Endothelial cell (in vitro differentiated cells): ENCODE measurements around the gene USP35. TPM values are rescaled to one million over a fixed set of nuclear protein-coding genes. Genes with fewer than 3 reads are reported as not detected.

Experiments
- DNase-seq: peaks from one replicate; pipeline ENCODE4 v3.0.0; 2021; ENCODE audit warnings: low spot score
- H3K27ac Mint-ChIP-seq: one replicate; pipeline ENCODE4 v1.8.0; 2021; ENCODE audit warnings: mixed read lengths, inconsistent platforms; ENCODE audit not compliant: unreplicated experiment
- H3K27me3 Mint-ChIP-seq: one replicate; pipeline ENCODE4 v1.8.0; 2021; ENCODE audit warnings: mild to moderate bottlenecking, moderate library complexity, mixed read lengths, inconsistent platforms; ENCODE audit not compliant: unreplicated experiment
- H3K36me3 Mint-ChIP-seq: one replicate; pipeline ENCODE4 v1.8.0; 2021; ENCODE audit warnings: mild to moderate bottlenecking, low read depth, mixed read lengths, inconsistent platforms; ENCODE audit not compliant: unreplicated experiment
- H3K4me1 Mint-ChIP-seq: one replicate; pipeline ENCODE4 v1.8.0; 2021; ENCODE audit warnings: mild to moderate bottlenecking, mixed read lengths, inconsistent platforms; ENCODE audit not compliant: unreplicated experiment
- H3K4me3 Mint-ChIP-seq: one replicate; pipeline ENCODE4 v1.8.0; 2021; ENCODE audit warnings: mild to moderate bottlenecking, mixed read lengths, inconsistent platforms; ENCODE audit not compliant: unreplicated experiment
- H3K9me3 Mint-ChIP-seq: one replicate; pipeline ENCODE4 v1.8.0; 2021; ENCODE audit warnings: mixed read lengths, inconsistent platforms; ENCODE audit not compliant: unreplicated experiment
- CTCF ChIP-seq: fragments of 200-600 bp; sonication (generic); IDR thresholded peaks from one replicate; pipeline ENCODE4 v1.5.0; 2021; ENCODE audit warnings: antibody characterized with exemption; ENCODE audit not compliant: unreplicated experiment
- total RNA-seq: library from RNA; stranded (reverse); fragmentation: NEBNext Ultra II Directional; extraction: Animal tissue kit (Norgen Biotek cat#: 25700); gene quantifications from one replicate; pipeline ENCODE4 v1.2.1, GENCODE V29; 2021; ENCODE audit not compliant: unreplicated experiment

USP35 gene
- total RNA-seq, 1 donor from 2014 or later = 26.0 TPM

- no peak for DNase-seq
- H3K36me3 Mint-ChIP-seq = no peaks in the 10 kb centered on the region
- TF ChIP-seq CTCF = no peak
- H3K4me1 Mint-ChIP-seq = no peaks in the 10 kb centered on the region
- peaks cover 6% of the 10 kb centered on the region for H3K27me3 Mint-ChIP-seq
- no peak overlapping the region for H3K27ac Mint-ChIP-seq
- H3K9me3 Mint-ChIP-seq = no peaks in the 10 kb centered on the region
- H3K4me3 Mint-ChIP-seq = no peak overlapping the region
These were observed 32.4 kb upstream of the USP35 start for GRCh38 chr11:78156127-78156844.

- DNase-seq = no peak
- Mint-ChIP-seq H3K27ac (no peak overlapping the region), H3K36me3 (no peaks in the 10 kb centered on the region), H3K27me3 (peaks cover 6% of the 10 kb centered on the region), H3K9me3 (no peaks in the 10 kb centered on the region), H3K4me1 (no peaks in the 10 kb centered on the region), H3K4me3 (no peak overlapping the region)
- TF ChIP-seq CTCF = no peak
These were observed 29.6 kb upstream of the USP35 start for GRCh38 chr11:78158987-78159652.

- Mint-ChIP-seq H3K36me3 (no peaks in the 10 kb centered on the region), H3K9me3 (no peaks in the 10 kb centered on the region), H3K4me3 (no peak overlapping the region), H3K27ac (no peak overlapping the region), H3K4me1 (no peaks in the 10 kb centered on the region), H3K27me3 (peaks cover 6% of the 10 kb centered on the region)
- DNase-seq = no peak
- TF ChIP-seq CTCF = no peak
These were observed 28.2 kb upstream of the USP35 start for GRCh38 chr11:78160557-78160956.

- DNase-seq = no peak
- no peak overlapping the region for H3K27ac Mint-ChIP-seq
- no peak for TF ChIP-seq CTCF
- no peaks in the 10 kb centered on the region for H3K9me3 Mint-ChIP-seq
- H3K27me3 Mint-ChIP-seq = peaks cover 6% of the 10 kb centered on the region
- H3K36me3 Mint-ChIP-seq = no peaks in the 10 kb centered on the region
- no peak overlapping the region for H3K4me3 Mint-ChIP-seq
- H3K4me1 Mint-ChIP-seq = no peaks in the 10 kb centered on the region
These were observed 27.4 kb upstream of the USP35 start for GRCh38 chr11:78161346-78161745.

GRCh38 chr11:78161962-78162371 is 26.8 kb upstream of the USP35 start:
- DNase-seq = no peak
- Mint-ChIP-seq H3K9me3 (no peaks in the 10 kb centered on the region), H3K4me1 (no peaks in the 10 kb centered on the region), H3K27me3 (peaks cover 6% of the 10 kb centered on the region), H3K4me3 (no peak overlapping the region), H3K27ac (no peak overlapping the region), H3K36me3 (no peaks in the 10 kb centered on the region)
- TF ChIP-seq CTCF = no peak
